Measurements from ENCODE around the gene KRT33A. TPM values are rescaled to one million over a fixed set of nuclear protein-coding genes. Genes with fewer than 3 reads are reported as not detected.

Gene KRT33A
- polyA plus RNA-seq, 3 donors = not detected

- DNase-seq = no peak
- no peak overlapping the region for H3K9ac ChIP-seq (ENCODE audit: insufficient read depth, low read length, poor library complexity, severe bottlenecking)
- H3K79me2 ChIP-seq (ENCODE audit: insufficient read depth, low read length) = no peaks in the 10 kb centered on the region
- H3K36me3 Mint-ChIP-seq = no peaks in the 10 kb centered on the region
- H3K4me2 ChIP-seq (replicated peaks; ENCODE audit: extremely low read depth, low read length, poor library complexity, severe bottlenecking) = no peak overlapping the region
- 100% methylated on average over 1 of the region's 2 CpGs for WGBS (ENCODE audit: insufficient coverage)
- H3K27ac ChIP-seq (ENCODE audit: low read depth in 1 of 2, low read length in 2 of 2) = no peak overlapping the region
- H3K9me3 ChIP-seq (replicated peaks in 1 of 2; ENCODE audit: control insufficient read depth in 1 of 2, insufficient read depth in 1 of 2, low read length in 2 of 2) = no peaks in the 10 kb centered on the region
- H3K4me1 ChIP-seq (ENCODE audit: control insufficient read depth in 1 of 2, insufficient read depth in 2 of 2, low read length in 2 of 2) = no peaks in the 10 kb centered on the region
- no peak overlapping the region for H2AFZ ChIP-seq (ENCODE audit: insufficient read depth, low read depth, low read length, poor library complexity, severe bottlenecking)
- intact Hi-C loops (cut with micrococcal nuclease) = no loop called here
- H4K20me1 ChIP-seq (ENCODE audit: insufficient read depth, low read length) = no peaks in the 10 kb centered on the region
- H3K27me3 ChIP-seq (ENCODE audit: control insufficient read depth in 2 of 2, insufficient read depth in 2 of 2, low read length in 2 of 2) = no peaks in the 10 kb centered on the region
- H3K4me3 Mint-ChIP-seq = no peak overlapping the region
- no peaks in the 10 kb centered on the region for H3K36me3 ChIP-seq (replicated peaks in 1 of 2; ENCODE audit: control insufficient read depth in 1 of 2, insufficient read depth in 2 of 2, low read length in 2 of 2)
- H3K27me3 Mint-ChIP-seq (ENCODE audit: low read depth in 3 of 3) = peaks cover 5 to 16% (median 5%) of the 10 kb centered on the region in 3 donors
- H3K9me3 Mint-ChIP-seq = peaks cover 0 to 10% (median 3%) of the 10 kb centered on the region in 7 donors
- H3K4me3 ChIP-seq (replicated peaks in 1 of 3; ENCODE audit: low read depth in 2 of 3, low read length in 3 of 3) = no peak overlapping the region
- H3K27ac Mint-ChIP-seq = peak overlapping the region in 1 of 7 donors; percentile 70
- no peak for TF ChIP-seq CTCF (IDR thresholded peaks at IDR 0.05)
- no peaks in the 10 kb centered on the region for H3K4me1 Mint-ChIP-seq
Measured at GRCh38 chr17:41363881-41364280, 13.3 kb upstream of the KRT33A start.

- Histone ChIP-seq H3K9ac (ENCODE audit: insufficient read depth, low read length, poor library complexity, severe bottlenecking) (no peak overlapping the region), H3K4me1 (ENCODE audit: control insufficient read depth in 1 of 2, insufficient read depth in 2 of 2, low read length in 2 of 2) (no peaks in the 10 kb centered on the region), H3K79me2 (ENCODE audit: insufficient read depth, low read length) (no peaks in the 10 kb centered on the region), H4K20me1 (ENCODE audit: insufficient read depth, low read length) (no peaks in the 10 kb centered on the region), H3K4me2 (replicated peaks; ENCODE audit: extremely low read depth, low read length, poor library complexity, severe bottlenecking) (no peak overlapping the region), H3K9me3 (replicated peaks in 1 of 2; ENCODE audit: control insufficient read depth in 1 of 2, insufficient read depth in 1 of 2, low read length in 2 of 2) (no peaks in the 10 kb centered on the region), H2AFZ (ENCODE audit: insufficient read depth, low read depth, low read length, poor library complexity, severe bottlenecking) (no peak overlapping the region), H3K27me3 (ENCODE audit: control insufficient read depth in 2 of 2, insufficient read depth in 2 of 2, low read length in 2 of 2) (peaks cover 0 to 5% of the 10 kb centered on the region in 2 donors), H3K4me3 (replicated peaks in 1 of 3; ENCODE audit: low read depth in 2 of 3, low read length in 3 of 3) (no peak overlapping the region), H3K27ac (ENCODE audit: low read depth in 1 of 2, low read length in 2 of 2) (no peak overlapping the region), H3K36me3 (replicated peaks in 1 of 2; ENCODE audit: control insufficient read depth in 1 of 2, insufficient read depth in 2 of 2, low read length in 2 of 2) (no peaks in the 10 kb centered on the region)
- no peaks in the 10 kb centered on the region for H3K4me1 Mint-ChIP-seq
- no peak for DNase-seq
- no peak for TF ChIP-seq CTCF (IDR thresholded peaks at IDR 0.05)
- H3K27me3 Mint-ChIP-seq (ENCODE audit: low read depth in 3 of 3) = peaks cover 1 to 9% (median 5%) of the 10 kb centered on the region in 3 donors
- H3K27ac Mint-ChIP-seq = peak overlapping the region in 1 of 7 donors; percentile 53
- H3K4me3 Mint-ChIP-seq = no peak overlapping the region
- 83% methylated on average over 4 of the region's 5 CpGs for WGBS (ENCODE audit: insufficient coverage)
- intact Hi-C loops (cut with micrococcal nuclease) = no loop called here
- H3K9me3 Mint-ChIP-seq = peaks cover 0 to 10% (median 7%) of the 10 kb centered on the region in 7 donors
- no peaks in the 10 kb centered on the region for H3K36me3 Mint-ChIP-seq
Measured at GRCh38 chr17:41360296-41360995, 9.8 kb upstream of the KRT33A start.
